GM21576 (cell line): ENCODE data around the gene PRM2.

Experiments
- ATAC-seq: cut with Tn5 transposase; IDR thresholded peaks from one replicate; pipeline ENCODE4 v1.9.1; 2021; ENCODE audit warnings: mild to moderate bottlenecking, moderate library complexity; ENCODE audit not compliant: unreplicated experiment

Gene PRM2

GRCh38 chr16:11232852-11233726 lies 43.2 kb downstream of the PRM2 start:
- peak; percentile 60 for ATAC-seq

GRCh38 chr16:11232302-11232851 lies 43.9 kb downstream of the PRM2 start:
- no peak for ATAC-seq

- no peak for ATAC-seq
Observed at GRCh38 chr16:11231367-11231970, 44.8 kb downstream of the PRM2 start.

- no peak for ATAC-seq
Observed at GRCh38 chr16:11229906-11230305, 46.4 kb downstream of the PRM2 start.

- no peak for ATAC-seq
Observed at GRCh38 chr16:11229432-11229831, 46.8 kb downstream of the PRM2 start.

- ATAC-seq: peak; percentile 2
Observed at GRCh38 chr16:11225677-11226549, 50.4 kb downstream of the PRM2 start.
